Activated CD4-positive, CD25-positive, alpha-beta regulatory T cell treated with anti-CD3 and anti-CD28 coated beads, Interleukin-2, amount 50 U/mL, for 16 hours (primary cell): ENCODE measurements around the gene UQCC5.

Source experiments
- DNase-seq: peaks from one replicate; pipeline ENCODE4 v3.0.0-alpha.2; 2020; ENCODE audit warnings: low read depth, low spot score

UQCC5 gene

DNA sequence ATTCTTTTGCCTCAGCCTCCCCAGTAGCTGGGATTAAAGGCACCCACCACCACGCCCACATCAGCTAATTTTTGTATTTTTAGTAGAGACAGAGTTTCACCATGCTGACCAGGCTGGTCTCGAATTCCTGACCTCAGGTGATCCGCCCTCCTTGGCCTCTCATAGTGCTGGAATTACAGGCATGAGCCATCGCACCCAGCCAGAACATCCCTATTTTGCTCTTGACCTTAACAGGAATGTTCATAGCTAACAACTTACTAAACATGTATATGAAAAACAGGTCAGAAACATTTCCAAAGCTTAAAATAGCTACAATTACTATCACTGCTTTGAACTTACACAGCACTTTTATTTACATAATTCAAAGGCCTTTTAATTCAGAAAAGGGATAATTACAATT is 33.7 kb downstream of the UQCC5 start:
- DNase-seq = no peak

DNA sequence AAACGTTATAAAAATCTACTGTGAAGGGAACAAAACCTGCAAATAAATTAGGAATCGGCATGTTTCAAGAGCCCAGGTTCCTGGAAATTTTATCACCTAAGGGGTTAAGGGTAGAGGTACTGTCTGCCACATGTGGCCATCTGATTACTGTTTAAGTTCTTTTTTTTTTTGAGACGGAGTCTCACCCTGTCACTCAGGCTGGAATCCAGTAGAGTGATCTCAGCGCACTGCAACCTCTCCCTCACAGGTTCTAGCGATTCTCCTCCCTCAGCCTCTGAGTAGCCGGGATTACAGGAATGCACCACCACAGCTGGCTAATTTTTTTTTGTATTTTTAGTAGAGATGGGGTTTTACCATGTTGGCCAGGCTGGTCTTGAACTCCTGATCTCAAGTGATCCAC is 35.8 kb downstream of the UQCC5 start:
- DNase-seq = no peak

DNA sequence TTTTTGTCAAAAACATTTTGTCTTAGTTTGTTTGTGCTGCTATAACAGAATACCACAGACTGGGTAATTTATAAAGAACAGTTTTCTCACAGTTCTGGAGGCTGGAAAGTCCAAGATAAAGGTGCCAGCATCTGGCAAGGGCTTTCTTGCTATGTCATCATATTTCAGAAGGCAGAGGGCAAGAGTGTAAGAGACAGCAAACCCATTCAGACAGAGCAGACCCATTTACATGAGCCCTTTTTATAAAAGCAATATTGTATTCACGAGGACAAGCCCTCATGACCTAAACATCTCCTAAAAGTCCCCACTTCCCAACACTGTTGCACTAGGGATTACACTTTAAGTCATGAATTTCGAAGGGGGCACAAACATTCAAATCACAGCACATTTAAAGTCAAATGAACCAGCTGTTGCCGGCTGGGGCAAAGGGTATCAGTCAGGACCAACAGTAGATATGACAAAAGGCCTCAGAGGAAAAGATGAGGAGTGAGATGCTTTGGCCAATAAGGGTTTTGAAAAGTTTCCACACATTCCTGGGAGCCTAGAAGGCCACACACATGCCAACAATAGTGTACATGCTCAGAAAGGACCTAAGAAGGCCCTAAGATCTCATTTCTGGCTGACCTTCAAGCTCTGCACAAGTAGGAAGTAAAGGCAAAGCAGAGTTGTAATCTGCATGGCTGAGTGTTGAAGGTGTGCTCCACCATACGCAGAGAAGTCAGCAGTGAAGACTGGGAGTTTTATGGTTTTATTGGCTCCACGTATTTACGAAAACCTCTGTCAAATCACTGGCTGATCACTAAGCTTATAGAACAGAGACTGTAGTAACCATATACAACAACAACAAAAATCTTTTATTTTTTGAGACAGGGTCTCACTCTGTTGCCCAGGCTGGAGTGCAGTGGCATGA is 37.9 kb downstream of the UQCC5 start:
- no peak for DNase-seq
